GM18858 (cell line): ENCODE results near the gene GRIA3.

Source experiments
- ATAC-seq: cut with Tn5 transposase; IDR thresholded peaks from one replicate; pipeline ENCODE4 v1.9.1; 2021; ENCODE audit not compliant: unreplicated experiment

The GRIA3 gene

DNA sequence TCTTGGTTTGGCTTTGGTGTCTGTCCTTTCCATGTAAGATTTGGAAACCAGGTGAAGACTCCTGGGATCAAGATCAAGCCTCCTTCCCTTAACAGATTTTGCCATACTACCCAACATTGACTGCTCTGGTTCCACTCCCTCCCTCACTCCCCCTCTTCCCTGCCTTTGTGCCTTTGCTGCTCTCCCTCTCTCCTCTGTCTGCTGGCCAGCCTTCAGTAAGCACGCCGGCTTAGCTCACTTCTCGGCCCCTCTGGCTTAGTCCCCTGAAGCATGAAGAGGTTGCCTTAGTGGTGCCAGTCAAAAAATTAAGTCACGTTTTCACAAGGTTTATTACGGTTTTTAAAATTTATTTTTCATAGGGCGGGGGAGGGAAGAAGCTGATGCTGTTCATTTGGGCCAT, 6.0 kb downstream of the GRIA3 start:
- no peak for ATAC-seq

DNA sequence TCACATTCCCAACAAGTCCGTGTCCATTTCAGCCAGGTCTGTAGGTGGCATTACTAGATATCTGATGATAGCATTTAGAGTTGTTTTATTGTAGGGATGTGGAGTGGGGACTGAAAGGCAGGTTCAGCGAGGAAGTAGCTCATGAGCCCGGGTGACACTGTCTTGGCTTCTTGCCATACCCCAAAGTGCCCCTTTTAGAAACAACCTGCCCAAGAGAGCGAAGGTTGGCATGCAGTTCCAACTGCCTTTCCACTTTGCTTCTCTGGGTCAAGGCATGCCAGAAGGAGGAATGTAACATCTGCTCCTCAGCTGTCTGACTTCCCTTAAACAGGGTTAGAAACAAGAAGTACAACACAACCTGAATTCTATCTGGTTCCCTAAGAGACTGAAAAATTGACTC, 9.0 kb downstream of the GRIA3 start:
- no peak for ATAC-seq

GRCh38 chrX:123199338-123199737, 15.3 kb downstream of the GRIA3 start:
- ATAC-seq, result no peak

GRCh38 chrX:123201720-123202119, 17.6 kb downstream of the GRIA3 start:
- no peak for ATAC-seq

DNA sequence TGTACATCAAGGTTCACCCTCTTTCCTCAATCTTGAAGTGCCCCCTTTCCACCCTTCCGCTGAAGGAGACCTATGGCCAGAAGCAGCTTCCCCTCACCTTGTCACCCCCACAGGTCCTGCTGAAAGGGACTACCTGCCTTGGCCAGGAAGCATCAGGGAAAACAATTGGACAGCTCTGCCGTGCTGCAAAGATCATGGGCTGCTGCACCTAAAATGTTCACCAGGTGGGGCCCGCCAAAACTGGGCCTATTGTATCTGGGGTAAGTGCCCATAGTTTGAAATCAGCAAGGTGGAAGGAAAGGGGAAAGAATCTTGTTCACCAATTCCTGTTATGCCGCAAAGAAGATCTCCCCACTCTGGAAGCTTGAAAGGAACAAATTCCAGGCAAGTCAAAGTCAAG, 18.4 kb downstream of the GRIA3 start:
- no peak for ATAC-seq

GRCh38 chrX:123203772-123204171, 19.7 kb downstream of the GRIA3 start:
- no peak for ATAC-seq

DNA sequence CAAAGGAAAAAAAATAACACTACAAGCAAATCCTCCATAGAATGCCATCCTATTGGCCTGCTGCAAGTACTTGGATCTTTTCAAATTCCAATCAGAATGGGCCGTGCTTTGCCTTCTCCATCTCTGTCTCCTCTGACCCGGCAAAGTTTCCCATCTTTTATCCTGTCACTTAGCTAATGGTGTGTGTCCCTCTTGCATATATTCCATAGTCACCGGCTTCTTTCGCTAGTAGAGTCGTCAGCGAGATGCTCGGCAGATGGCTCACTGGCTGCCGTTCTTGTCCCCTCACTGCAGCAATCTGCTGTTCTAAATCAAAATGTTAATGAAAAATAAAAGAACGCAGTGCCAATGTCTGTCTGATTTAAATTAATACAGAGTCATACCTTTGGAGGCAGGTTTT, 22.1 kb downstream of the GRIA3 start:
- ATAC-seq, result no peak

DNA sequence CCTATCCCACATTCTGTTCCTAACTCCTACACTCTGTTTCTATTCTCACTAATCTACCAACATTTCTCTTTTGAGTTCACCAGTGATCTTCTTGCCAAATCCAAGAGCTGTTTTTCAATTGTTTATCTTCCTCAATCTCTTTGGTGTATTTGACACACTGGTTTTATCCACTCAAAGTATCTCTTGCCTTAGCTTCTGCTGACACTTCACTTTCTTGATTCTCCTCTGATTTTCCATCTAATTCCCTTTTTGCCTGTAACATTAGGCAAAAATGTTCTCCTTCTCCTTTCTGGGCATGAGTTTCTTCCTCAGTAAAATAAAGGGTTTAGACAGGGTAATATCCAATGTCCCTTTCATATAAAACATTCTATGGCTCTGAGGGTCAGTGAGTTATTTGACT, 26.2 kb downstream of the GRIA3 start:
- no peak for ATAC-seq

DNA sequence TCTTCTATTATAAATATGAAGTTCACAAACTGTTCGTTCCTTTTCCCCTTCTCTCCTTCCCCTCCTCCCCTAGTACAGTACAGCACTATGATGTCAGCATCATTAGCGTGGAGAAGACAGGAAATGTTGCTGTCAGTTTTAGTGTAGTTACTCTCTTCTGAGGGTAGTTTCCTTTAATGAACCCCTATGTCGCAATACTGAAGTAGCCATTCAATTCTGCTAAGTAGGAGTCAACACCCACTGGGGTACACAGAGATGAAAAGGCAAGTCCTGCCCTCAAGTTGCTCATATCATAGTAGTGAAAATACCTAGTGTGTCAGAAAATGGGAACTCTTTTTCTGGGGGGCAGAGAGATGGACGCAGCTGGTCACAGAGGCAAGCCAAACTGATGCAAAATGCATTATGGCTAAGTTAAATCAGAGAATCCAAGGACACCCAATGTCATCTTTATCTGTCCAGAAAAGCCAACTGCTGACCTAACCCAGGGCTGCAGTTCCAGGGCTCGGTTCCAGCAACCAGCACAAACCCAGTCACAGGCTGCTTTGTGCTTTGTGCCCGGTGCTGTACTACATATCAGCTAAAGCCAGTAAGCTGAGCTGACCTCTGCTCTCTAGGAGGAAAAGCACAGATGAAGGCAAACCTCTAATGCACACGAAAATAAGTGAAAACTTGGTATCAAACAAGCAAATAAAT, 31.5 kb downstream of the GRIA3 start:
- ATAC-seq, result no peak

DNA sequence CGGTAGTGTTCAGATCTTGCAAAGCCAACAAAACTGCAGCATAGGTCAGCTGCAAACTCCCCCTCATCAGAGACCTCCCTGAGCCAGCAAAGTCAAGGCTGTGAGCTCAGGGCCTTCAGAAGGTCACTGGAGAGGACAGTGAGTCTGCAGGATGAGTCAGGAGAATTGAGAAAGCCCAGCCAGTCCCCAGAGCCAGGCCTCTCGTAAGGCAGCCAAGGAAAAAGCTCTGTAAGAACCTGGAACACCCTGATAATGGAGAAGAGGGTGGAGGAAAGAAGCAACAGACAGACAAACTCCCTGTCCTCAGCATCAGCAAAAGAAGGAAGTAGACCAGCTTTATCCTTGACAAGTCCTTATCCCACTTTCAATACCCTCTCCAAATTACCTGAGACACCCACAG, 33.0 kb downstream of the GRIA3 start:
- no peak for ATAC-seq

GRCh38 chrX:123217728-123218127, 33.6 kb downstream of the GRIA3 start:
- ATAC-seq, result no peak

GRCh38 chrX:123219916-123220315, 35.8 kb downstream of the GRIA3 start:
- ATAC-seq, result no peak

DNA sequence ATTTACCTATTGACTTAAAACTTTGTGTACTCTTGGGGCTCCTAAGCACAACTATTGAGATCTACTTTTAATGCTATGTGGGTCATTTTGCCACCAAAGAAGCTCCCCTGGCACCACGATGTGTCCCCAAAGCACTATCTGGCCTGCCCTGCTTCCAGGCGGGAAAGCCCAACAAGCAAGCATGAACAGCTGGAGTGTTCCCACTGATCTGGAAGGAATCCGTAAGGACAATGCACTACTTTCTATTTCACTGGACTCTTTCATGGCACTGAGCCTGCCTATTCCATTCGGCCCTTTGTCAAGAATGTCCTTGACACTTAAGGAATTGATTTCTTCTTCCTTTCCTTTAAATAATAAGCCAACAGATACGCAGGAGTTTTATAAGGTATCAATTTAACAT, 38.8 kb downstream of the GRIA3 start:
- ATAC-seq, result no peak

- no peak for ATAC-seq
Observed at GRCh38 chrX:123223409-123223808, 39.3 kb downstream of the GRIA3 start.

GRCh38 chrX:123223859-123224258, 39.8 kb downstream of the GRIA3 start:
- ATAC-seq, result peak; percentile 96

DNA sequence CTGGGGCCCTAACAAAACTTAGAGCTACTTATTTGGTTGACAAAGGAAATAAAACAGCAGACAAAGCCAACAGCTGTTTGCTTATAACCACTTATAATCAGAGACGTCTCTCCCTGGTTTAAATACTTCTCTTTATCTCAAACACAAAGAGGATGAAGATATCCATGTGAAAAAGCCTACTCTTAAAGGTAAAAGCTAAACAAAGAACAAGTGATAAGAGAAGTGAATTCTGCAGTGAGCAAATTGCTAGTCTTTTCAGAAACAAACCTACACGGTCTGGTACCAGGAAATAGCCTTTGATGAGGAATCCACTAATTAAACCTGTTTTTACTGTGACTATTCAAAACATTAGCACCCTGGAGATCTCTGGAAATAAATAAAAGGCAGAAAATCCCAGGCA, 46.7 kb downstream of the GRIA3 start:
- no peak for ATAC-seq

- ATAC-seq, result no peak
Observed at GRCh38 chrX:123236859-123237258, 52.8 kb downstream of the GRIA3 start.

- ATAC-seq, result no peak
Observed at GRCh38 chrX:123237271-123237670, 53.2 kb downstream of the GRIA3 start.

GRCh38 chrX:123254457-123254856, 70.4 kb downstream of the GRIA3 start:
- no peak for ATAC-seq

DNA sequence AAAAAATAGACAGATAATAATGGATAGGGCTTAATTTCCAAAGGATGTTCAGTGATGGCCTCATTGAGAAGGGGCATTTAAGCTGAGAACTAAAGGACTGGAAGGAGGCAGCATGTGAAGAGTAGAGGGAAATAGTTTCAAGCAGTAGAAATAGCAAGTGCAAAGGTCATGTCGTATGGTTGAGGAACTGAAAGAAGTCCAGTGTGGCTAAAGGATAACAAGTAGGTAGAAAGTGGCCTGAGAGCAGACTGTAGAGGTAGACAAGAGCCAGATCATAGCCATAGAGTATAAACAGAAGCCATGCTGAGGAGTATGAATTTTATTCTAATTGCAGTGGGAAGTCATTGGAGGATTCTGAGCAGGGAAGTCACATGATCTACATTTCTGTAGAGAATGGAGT, 72.3 kb downstream of the GRIA3 start:
- ATAC-seq, result peak; percentile 87

- no peak for ATAC-seq
Observed at GRCh38 chrX:123260920-123261418, 76.9 kb downstream of the GRIA3 start.

DNA sequence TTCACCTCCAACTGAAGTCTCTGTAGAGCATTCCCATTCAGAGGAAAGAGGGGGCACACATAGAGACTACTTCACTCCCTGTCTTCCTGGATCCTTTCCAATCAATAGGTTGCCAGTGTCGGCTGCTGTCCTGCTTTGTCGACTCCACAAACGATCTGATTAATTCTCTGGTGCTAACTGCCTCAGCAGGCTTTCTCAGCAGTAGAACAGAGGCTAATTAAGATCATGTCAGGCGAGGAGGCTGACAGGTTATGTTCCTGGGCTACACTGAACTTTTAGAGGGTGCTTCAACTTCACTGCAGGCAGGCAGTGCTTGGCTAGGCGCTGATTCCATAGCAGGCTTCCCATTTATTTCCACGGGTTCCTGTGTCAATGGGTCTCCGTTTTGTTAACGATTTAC, 79.2 kb downstream of the GRIA3 start:
- no peak for ATAC-seq

DNA sequence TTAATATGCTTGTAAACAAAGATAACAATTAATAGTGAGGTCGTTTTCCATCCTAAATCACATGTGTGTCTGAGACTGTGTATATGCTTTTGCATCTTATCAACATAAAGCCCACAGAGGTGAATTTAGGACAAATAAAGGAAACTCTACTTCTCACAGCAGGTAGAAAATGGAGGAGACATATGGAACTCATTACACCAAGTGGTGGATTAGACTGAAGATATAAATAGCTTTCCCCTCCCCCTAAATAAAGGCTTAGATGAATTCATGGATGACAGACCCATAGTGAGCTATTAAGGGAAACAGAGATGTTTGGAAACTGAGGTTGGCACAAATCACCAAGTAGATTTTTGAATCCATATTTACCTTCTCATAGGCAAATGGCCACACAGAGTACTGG, 79.7 kb downstream of the GRIA3 start:
- ATAC-seq, result no peak
